Adipose tissue (tissue), 3 donors: ENCODE results near the gene ACADS. TPM values are rescaled to one million over a fixed set of nuclear protein-coding genes. Genes with fewer than 3 reads are reported as not detected.

Experiments
- H3K27ac ChIP-seq: one replicate; pipeline ENCODE4 v1.5.1; 2013; ENCODE audit warnings: low read depth, low read length
- WGBS, 3 donors: extraction: QIAGEN DNeasy Blood & Tissue Kit; methylation state at CpG; one replicate each; pipeline ENCODE4 v1.1.7; 2013; 5-methylcytosine and 5-hydroxymethylcytosine counted together
- polyA plus RNA-seq, 3 donors: library from polyadenylated mRNA; stranded (reverse); fragments of 200-250 nt; gene quantifications; one replicate each; pipeline ENCODE4 v1.2.3, GENCODE V29; 2013
- donor health status: healthy with polysubstance abuse.
- donor health status: Bipolar disorder and iron deficiency.
- donor health status: healthy.

Gene ACADS
- polyA plus RNA-seq, 3 donors = 49.1 to 194 (median 69.4) TPM

- 81 to 95% (median 89%) methylated on average over 1 of the region's 1 CpG for WGBS, 3 donors
- no peak overlapping the region for H3K27ac ChIP-seq
These were observed 28.3 kb upstream of the ACADS start for GRCh38 chr12:120697344-120697743.

DNA sequence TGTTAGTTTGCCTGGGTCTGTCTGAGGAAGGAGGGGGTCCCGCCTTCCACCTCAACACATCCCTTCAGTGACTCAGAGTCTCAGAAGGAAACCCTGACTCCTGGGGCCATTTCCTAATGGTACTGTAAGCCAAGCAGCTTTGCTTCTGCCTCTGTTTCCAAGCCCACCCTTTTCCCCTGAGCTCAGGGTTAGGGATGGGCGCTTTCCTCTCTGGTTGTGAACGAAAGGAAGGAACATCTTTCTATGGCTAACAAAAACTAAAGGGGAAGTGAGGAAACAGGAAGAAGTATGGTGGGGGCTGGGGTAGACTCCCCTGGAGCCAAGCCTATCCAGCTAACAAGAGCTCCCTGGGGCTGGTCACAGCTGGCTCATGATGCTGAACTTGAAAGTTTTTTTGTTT lies 27.0 kb upstream of the ACADS start:
- no peak overlapping the region for H3K27ac ChIP-seq
- 57 to 84% (median 58%) methylated on average over 3 of the region's 3 CpGs for WGBS, 3 donors

DNA sequence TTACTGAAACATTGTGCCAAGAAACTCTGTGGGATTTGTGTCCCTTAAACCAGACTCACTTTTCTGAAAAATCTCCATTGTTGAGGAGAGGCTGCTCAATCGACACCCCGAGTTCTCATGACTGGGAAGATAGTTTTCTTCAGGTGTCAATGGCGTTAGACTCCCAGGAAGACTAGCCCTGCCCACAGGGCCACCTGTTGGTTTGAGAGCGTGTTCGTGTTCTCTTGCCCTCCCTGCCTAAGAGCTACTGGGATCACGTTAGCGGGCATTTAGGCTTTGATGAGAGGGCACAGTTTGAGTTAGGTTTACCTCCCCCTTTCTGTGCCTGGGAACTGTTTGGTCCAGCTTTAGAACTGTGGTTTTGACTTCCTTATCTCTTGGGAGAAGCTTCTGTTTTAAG lies 26.1 kb upstream of the ACADS start:
- H3K27ac ChIP-seq = no peak overlapping the region
- 87 to 93% (median 88%) methylated on average over 7 of the region's 7 CpGs for WGBS, 3 donors

DNA sequence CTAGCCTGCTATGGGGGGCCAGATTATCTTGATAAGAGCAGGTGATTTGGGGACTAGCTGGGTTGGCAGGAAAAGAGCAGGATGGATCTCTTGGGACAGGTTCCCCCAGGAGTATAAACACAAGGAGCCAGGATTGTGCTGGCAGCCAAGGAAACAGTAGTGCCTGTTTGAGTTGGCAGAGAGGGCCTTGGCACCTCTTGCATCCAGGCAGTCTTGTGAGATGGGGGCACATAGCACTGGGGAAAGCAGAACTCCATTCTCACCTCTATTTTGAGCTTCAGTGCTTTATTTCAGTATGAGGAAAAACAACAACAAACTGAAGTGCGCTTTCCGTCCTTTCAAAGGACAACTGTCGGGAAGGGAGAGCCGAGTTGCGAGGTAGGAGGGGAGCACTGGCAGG lies 24.7 kb upstream of the ACADS start:
- WGBS, 3 donors = 83 to 93% (median 90%) methylated on average over 5 of the region's 5 CpGs
- no peak overlapping the region for H3K27ac ChIP-seq

- no peak overlapping the region for H3K27ac ChIP-seq
- WGBS, 3 donors = 62 to 90% (median 84%) methylated on average over 1 of the region's 1 CpG
These were observed 23.0 kb upstream of the ACADS start for GRCh38 chr12:120702637-120703036.

- H3K27ac ChIP-seq = no peak overlapping the region
- 66 to 76% (median 72%) methylated on average over 11 of the region's 11 CpGs for WGBS, 3 donors
These were observed 22.2 kb upstream of the ACADS start for GRCh38 chr12:120703311-120703942.

- WGBS, 3 donors = 56 to 85% (median 83%) methylated on average over 1 of the region's 1 CpG
- no peak overlapping the region for H3K27ac ChIP-seq
These were observed 20.0 kb upstream of the ACADS start for GRCh38 chr12:120705618-120706017.

- 67 to 86% (median 73%) methylated on average over 5 of the region's 5 CpGs for WGBS, 3 donors
- no peak overlapping the region for H3K27ac ChIP-seq
These were observed 19.6 kb upstream of the ACADS start for GRCh38 chr12:120706029-120706428.

DNA sequence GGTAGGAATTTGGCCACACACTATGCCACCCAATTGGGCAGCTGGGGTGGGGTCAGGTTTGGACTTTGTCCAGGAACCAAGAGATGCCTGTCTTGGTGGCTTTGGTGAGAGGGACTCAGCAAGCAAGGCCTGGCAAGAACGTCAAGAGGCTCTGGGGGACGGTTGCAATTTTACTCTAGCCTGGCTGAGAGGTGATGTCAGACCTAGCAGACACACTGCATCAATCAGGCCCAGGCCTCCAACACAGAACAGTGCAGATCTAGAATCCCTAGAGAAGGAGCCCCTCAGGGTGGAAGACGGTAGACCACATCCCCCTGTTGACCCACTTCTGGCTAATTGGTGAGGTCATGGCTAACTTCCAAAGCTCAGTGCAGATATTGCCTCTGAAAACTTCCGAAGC lies 17.0 kb upstream of the ACADS start:
- WGBS, 3 donors = 77 to 81% (median 79%) methylated on average over 4 of the region's 4 CpGs
- no peak overlapping the region for H3K27ac ChIP-seq

DNA sequence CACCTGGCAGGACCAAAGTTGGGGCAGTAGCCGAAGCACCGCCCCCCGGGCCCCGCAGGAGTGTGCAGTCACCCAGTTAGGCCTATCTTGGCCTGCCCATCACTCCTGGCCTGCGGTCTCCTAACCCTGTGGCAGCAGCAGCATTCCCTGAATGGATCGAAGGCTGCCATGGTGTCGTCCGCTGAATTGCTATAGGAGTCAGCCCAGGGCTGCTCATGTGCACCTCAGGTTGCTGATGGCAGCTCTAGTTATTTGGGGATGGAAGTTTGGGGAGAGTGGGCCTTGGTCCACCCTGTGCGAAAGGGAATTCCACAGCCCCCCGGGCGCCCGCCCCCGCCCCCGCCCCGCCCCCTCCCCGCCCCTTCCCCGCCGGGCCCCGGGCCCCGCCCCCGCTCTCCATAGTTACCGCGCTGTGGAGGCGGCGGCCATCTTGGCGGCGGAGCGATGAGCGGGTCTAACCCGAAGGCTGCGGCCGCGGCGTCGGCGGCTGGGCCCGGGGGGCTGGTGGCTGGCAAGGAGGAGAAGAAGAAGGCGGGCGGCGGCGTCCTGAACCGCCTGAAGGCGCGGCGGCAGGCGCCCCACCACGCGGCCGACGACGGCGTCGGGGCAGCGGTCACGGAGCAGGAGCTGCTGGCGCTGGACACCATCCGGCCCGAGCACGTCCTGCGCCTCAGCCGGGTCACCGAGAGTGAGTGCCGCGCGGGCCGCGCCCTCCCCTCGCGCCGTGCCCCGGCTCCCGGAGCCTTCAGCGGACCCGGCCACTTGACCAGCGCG lies 15.4 kb upstream of the ACADS start, which contains the start of gene UNC119B:
UNC119B (plus strand) TSS at position 428 of the 774 bp plus-strand sequence; CDS start at position 445, 17 bp downstream.
- WGBS, 3 donors = 0 to 1% (median 0%) methylated on average over 29 to 72 of the region's 76 CpGs
- H3K27ac ChIP-seq = no peak within 1 kb of the TSS

DNA sequence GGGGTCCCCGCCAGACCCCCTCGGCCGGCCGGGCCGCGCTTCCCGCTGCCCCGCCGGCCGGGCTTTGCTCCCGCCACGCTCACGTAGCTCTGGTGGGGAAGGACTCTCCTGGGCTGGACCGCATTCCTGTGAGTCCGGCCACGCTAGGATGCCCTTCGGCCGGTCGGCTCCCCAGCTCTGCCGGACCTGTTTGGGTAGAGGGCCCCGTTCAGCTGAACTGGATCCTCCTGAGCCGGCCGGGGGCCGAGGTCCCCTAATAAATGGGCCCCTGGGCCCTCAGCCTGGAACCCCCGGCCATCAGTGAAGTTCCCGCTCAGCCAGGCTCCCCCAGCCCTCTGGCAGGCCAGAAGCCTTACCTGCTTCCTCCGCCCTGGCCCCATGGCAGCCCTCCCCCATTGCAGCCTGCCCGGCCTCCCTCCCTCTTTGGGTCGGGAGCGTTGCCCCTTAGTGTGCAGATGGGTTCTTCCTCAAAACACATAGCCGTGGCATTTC lies 14.8 kb upstream of the ACADS start:
- 0% methylated on average over 19 to 31 of the region's 31 CpGs for whole genome bisulfite sequencing, 3 donors

DNA sequence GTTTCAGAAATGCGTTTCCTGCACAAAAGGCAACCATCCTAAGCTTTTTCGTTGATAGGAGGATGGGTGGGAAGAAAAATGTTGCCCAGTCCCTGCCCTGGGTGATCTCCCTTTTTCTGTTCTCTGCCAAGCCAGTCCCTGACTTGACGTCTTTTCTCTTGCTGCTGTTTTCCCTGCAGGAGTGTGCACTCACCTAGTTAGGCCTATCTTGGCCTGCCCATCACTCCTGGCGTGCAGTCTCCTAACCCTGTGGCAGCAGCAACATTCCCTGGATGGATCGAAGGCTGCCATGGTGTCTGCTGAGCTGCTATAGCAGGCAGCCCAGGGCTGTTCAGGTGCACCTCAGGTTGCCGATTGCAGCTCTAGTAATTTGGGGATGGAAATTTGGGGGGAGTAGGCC lies 14.2 kb upstream of the ACADS start:
- 32 to 35% (median 34%) methylated on average over 6 of the region's 6 CpGs for WGBS, 3 donors

More for the DNA sequence above, 14.8 kb upstream of the ACADS start:
- H3K27ac ChIP-seq = no peak overlapping the region

GRCh38 chr12:120712610-120713009 lies 13.0 kb upstream of the ACADS start:
- no peak overlapping the region for H3K27ac ChIP-seq
- WGBS, 3 donors = 58 to 71% (median 64%) methylated on average over 6 of the region's 6 CpGs

More for the DNA sequence above, 14.2 kb upstream of the ACADS start:
- H3K27ac ChIP-seq = no peak overlapping the region

DNA sequence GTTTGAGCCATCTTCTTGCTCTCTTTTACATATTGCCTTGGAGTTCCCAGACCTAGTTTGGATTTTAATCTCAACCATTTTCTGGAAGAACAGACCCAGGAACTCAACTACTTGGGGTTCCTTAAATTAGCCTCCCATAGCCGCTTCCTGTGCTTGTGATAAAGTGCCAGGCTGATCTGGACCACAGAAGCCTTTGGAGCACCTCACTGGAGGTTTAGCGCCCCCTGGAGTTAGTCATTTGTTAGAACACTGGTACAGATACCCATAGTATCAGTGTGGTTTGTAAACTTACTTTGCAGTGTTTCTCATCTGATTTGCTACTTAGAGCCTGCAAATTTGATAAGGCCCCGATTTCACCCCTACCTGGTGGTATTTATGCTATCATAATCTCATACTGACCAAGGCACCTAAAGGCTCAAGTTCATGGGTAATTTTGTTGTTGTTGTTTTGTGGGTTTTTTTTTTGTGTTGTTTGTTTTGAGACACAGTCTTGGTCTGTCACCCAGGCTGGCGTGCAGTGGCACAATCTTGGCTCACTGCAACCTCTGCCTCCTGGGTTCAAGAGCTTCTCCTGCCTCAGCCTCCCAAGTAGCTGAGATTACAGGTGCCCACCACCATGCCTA lies 11.7 kb upstream of the ACADS start:
- 19 to 23% (median 21%) methylated on average over 4 of the region's 4 CpGs for WGBS, 3 donors
- H3K27ac ChIP-seq = no peak overlapping the region

GRCh38 chr12:120718055-120718454 lies 7.6 kb upstream of the ACADS start:
- WGBS, 3 donors = 91 to 98% (median 96%) methylated on average over 9 of the region's 9 CpGs

DNA sequence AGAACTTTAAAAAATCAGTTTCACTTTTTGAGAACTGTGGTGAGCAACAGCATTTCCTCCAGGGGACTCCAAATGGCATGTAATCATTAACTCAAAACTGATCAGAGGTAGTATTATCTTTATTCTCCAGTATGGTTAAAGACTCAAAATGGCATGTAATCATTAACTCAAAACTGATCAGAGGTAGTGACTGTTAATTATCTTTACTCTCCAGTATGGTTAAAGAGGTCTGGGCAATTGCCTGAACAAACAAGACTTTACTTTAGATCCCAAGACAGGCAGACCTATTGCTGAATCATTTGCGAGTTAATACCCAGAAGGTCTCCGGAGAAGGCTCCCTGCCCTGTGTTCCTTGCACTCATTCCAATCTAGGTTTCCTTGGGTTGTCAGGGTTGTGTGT lies 6.6 kb upstream of the ACADS start:
- H3K27ac ChIP-seq = no peak overlapping the region
- WGBS, 3 donors = 31 to 83% (median 79%) methylated on average over 2 of the region's 2 CpGs

More at GRCh38 chr12:120718055-120718454, 7.6 kb upstream of the ACADS start:
- no peak overlapping the region for H3K27ac ChIP-seq

GRCh38 chr12:120719496-120720233 lies 6.0 kb upstream of the ACADS start:
- H3K27ac ChIP-seq = no peak overlapping the region
- whole genome bisulfite sequencing, 3 donors = 53 to 74% (median 56%) methylated on average over 11 of the region's 11 CpGs

GRCh38 chr12:120720234-120720986 lies 5.2 kb upstream of the ACADS start:
- H3K27ac ChIP-seq = no peak overlapping the region
- 55 to 76% (median 58%) methylated on average over 7 of the region's 7 CpGs for WGBS, 3 donors
